H1 (cell line): Measurements from ENCODE around the gene ATP6V0D1.

Source experiments
- SP1 ChIP-seq: IDR thresholded peaks from 2 replicates; pipeline ENCODE4 v1.6.1; 2011; ENCODE audit warnings: low read depth, low read length
- SP2 ChIP-seq: IDR thresholded peaks from 2 replicates; pipeline ENCODE4 v1.6.1; 2012; ENCODE audit warnings: mild to moderate bottlenecking, low read length, inconsistent platforms

GRCh38 chr16:67482233-67482924 lies 1.4 kb upstream of the ATP6V0D1 start:
- TF ChIP-seq SP1 (no peak), SP2 (no peak)
